Prostate gland (tissue), 2 donors: ENCODE results near the gene HBP1.

Source experiments
- POLR2A ChIP-seq: fragments of 450-650 bp; IDR thresholded peaks from one replicate; pipeline ENCODE4 v1.6.1; 2016; ENCODE audit warnings: antibody characterized with exemption, mild to moderate bottlenecking
- POLR2AphosphoS5 ChIP-seq: sonication (generic); formaldehyde crosslinking; IDR thresholded peaks from one replicate; pipeline ENCODE4 v1.6.1; 2017; ENCODE audit warnings: antibody characterized with exemption
- TF ChIP-seq, protein P1 (sequence below), 4 experiments: fragments of 200-600 bp in 2 of 4; fragments of 450-650 bp in 2 of 4; sonication (generic) in 2 of 4; IDR thresholded peaks; 1 replicate in 3 of 4; 2 replicates in 1 of 4; pipeline ENCODE4 v1.5.1; 2016 to 2019; ENCODE audit warnings: antibody characterized with exemption in 4 of 4, mild to moderate bottlenecking in 2 of 4, moderate library complexity in 2 of 4

- TF ChIP-seq, protein P1, sequence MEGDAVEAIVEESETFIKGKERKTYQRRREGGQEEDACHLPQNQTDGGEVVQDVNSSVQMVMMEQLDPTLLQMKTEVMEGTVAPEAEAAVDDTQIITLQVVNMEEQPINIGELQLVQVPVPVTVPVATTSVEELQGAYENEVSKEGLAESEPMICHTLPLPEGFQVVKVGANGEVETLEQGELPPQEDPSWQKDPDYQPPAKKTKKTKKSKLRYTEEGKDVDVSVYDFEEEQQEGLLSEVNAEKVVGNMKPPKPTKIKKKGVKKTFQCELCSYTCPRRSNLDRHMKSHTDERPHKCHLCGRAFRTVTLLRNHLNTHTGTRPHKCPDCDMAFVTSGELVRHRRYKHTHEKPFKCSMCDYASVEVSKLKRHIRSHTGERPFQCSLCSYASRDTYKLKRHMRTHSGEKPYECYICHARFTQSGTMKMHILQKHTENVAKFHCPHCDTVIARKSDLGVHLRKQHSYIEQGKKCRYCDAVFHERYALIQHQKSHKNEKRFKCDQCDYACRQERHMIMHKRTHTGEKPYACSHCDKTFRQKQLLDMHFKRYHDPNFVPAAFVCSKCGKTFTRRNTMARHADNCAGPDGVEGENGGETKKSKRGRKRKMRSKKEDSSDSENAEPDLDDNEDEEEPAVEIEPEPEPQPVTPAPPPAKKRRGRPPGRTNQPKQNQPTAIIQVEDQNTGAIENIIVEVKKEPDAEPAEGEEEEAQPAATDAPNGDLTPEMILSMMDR (IDR thresholded peaks at IDR 0.05), result no peak
- TF ChIP-seq POLR2A (no peak), POLR2AphosphoS5 (no peak)
These were observed 17.3 kb upstream of the HBP1 start for GRCh38 chr7:107151538-107151937.
